SK-N-DZ (cell line): ENCODE data around the gene MACROD2.
A peak's percentile ranks its signal among the peaks of the same experiment; 100 is the strongest.
"Not testable (repeated sequence)": the region's sequence is repeated elsewhere in the genome, so short reads cannot be mapped to it uniquely, and the experiment has no call there.

Experiments used
- DNase-seq: peaks from one replicate; pipeline ENCODE4 v3.0.0-alpha.2; 2015; ENCODE audit warnings: low spot score

MACROD2 gene

DNA sequence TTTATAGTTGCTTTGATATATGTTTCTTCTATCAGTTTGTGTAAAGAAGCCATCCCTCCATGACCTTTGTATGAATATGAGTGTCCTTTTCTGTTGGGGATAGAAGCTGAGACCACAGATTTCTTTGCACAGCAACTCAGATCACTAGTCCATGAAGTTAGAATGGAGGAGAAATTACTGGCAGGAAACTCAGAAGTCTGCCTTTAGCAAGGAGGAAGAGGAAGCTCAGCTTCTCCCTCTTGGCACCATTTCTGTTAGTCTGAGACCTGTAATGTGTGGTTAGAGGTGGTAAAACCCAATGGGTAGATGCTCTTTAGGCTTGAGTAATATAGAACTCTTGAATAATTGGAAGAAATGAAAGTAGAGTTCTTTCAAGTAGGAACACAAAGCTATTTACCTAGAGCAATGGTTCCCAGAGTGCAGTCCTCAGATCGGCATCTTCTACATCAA, 1337.4 kb downstream of the MACROD2 start:
- no peak for DNase-seq

GRCh38 chr20:15333170-15333569, 1337.9 kb downstream of the MACROD2 start:
- DNase-seq = no peak

- no peak for DNase-seq
Measured at GRCh38 chr20:15336011-15336410, 1340.7 kb downstream of the MACROD2 start.

DNA sequence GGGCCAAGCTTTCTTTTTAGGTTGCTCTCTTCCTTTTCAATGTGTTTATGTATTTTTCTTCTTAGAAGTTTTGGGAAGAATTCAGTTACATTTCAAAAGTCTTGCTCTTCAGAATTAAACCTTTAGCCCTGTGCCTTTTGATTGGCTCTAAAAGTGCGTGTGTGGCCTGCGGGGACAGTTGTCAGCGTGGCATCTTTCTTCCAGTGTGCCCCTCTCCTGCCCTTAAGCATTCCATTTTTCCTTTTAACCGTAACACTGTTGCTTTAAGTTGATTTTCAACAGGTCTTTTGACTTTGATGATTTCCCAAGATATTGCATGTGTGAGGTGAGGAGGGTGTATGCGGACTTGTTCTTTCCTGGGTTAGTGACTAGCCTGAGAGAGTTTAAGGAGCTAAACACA, 1341.2 kb downstream of the MACROD2 start:
- no peak for DNase-seq

- DNase-seq = no peak
Measured at GRCh38 chr20:15339264-15339663, 1343.9 kb downstream of the MACROD2 start.

- no peak for DNase-seq
Measured at GRCh38 chr20:15342991-15343523, 1347.7 kb downstream of the MACROD2 start.

- no peak for DNase-seq
Measured at GRCh38 chr20:15345287-15345686, 1350.0 kb downstream of the MACROD2 start.

GRCh38 chr20:15346657-15347280, 1351.5 kb downstream of the MACROD2 start:
- DNase-seq = no peak

- no peak for DNase-seq
Measured at GRCh38 chr20:15359056-15359455, 1363.7 kb downstream of the MACROD2 start.

GRCh38 chr20:15362849-15363248, 1367.5 kb downstream of the MACROD2 start:
- no peak for DNase-seq

GRCh38 chr20:15364781-15365180, 1369.5 kb downstream of the MACROD2 start:
- DNase-seq = no peak

- no peak for DNase-seq
Measured at GRCh38 chr20:15370370-15370769, 1375.1 kb downstream of the MACROD2 start.

- no peak for DNase-seq
Measured at GRCh38 chr20:15374682-15375081, 1379.4 kb downstream of the MACROD2 start.

GRCh38 chr20:15375836-15376235, 1380.5 kb downstream of the MACROD2 start:
- no peak for DNase-seq

GRCh38 chr20:15377603-15378002, 1382.3 kb downstream of the MACROD2 start:
- not testable (repeated sequence) for DNase-seq

DNA sequence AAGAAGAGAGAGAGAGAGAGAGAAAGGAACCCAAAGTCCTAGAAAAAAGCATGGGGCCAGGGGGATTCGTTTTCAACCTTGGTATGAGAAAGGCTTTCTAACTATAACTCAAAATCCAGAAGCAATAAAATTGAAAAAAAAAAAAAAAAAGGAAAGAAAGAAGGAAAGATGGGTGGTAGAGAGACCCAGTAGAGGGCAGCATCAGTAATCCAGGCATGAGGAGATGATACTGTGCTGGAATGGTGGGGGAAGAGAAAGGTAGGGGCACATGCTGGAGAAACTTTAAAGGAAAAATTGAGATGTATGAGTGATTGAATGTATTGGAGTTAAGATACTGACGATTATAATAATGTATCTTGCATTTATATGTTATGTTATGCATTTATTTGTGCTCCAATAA, 1382.8 kb downstream of the MACROD2 start:
- no peak for DNase-seq

DNA sequence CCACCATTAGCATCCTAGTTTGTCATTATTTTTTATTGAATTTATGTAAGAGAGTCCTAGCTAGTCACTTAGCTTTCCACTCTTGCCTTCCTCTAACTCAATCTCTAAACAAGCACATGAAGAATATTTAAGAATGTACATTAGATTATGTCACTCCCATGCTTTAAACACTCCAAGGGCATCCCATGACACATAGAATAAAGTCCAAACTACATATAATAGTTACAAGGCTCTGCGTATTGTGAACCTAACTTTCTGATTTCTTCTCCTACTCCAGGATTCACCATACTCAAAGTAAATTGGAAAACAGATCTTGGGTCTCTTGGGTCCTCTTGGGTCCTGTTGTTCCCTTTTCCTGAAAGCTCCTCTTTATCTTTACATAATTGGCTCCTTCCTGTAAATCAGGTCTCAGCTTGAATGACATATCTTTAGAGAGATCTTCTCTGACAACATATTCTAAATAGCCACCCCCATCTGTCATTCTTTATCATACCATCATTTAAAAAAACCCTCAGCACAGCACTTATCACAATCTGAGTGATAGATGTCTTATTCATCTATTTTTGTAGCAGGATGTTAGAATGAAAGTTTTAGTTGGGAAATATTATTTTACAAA, 1384.5 kb downstream of the MACROD2 start:
- peak; percentile 37 for DNase-seq

DNA sequence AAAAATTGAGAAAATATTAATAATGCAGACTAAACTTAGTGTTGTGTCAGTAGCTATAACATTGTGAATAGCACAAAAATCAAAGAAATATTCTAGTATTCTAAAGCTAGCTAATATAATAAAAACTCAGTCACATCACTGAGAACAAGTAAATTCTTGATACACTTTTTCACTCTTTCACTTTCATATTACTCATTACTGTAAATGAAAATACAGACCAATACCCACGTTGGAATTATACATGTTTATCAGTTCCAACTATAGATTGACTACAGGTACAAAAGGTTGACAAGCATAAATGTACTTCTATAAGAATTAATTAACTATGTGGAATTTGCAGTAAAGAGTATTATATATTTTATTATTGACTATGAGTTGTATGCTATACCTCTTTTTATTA, 1385.5 kb downstream of the MACROD2 start:
- DNase-seq = no peak

DNA sequence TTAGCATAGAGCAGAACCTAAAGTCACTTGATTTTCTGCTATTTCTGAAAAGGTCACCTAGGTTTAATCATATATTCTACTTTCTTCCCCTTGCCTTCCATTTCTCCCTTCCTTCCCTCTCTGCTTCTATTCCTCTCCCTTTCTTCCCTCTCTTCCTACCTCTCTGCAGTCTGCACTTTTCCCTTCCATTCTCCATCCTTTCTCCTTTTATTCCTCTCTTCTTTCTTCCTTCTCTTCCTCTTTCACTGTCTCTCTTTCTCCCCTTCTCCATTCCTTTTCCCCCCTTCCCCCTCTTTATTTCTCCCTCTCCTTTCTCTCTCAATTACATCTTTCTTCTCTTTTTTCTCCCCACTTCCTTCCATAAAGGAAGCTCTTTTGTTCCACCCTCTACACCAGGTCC, 1391.9 kb downstream of the MACROD2 start:
- no peak for DNase-seq

GRCh38 chr20:15395457-15395856, 1400.1 kb downstream of the MACROD2 start:
- DNase-seq = no peak

DNA sequence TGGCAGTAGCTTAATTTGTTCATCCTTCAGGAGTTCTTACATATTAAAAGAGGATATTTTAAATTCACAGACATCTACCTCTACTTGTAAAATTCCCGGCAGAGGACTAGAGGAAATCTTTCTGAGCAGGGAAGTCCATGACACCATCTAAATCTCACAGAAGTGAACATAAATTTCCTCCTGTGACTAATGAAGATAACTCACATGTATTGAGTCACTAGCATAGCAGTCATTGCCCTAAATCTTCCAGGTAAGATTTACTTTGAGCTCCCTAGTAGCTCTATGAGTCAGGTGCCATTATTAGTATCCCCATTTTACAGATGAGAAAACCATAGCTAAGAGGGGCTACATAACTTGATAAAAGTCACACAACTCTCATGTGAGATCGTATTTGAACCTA, 1400.7 kb downstream of the MACROD2 start:
- DNase-seq = no peak

DNA sequence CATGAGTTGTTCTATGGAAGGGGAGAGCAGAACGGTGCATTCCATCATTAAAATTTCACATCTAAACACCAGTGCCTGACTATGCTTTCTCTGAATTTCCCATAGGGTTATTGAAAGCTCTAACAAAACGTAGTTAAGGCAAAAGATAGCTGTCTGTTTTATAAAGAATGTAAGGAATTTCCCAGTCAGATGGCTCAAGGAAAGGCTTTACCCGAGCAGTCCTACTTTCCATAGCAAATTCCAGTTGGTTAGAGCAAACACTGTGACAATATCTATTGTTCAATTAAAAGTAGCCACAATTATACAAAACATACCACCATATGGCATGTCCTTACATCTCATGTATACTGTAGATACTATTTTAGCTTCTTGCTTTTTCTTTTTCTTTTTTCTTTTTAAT, 1401.6 kb downstream of the MACROD2 start:
- no peak for DNase-seq

GRCh38 chr20:15399781-15400180, 1404.5 kb downstream of the MACROD2 start:
- no peak for DNase-seq
